ENCODE measurements around the gene NELFE.
"Not testable (repeated sequence)": the region's sequence is repeated elsewhere in the genome, so short reads cannot be mapped to it uniquely, and the experiment has no call there.

Gene NELFE

DNA sequence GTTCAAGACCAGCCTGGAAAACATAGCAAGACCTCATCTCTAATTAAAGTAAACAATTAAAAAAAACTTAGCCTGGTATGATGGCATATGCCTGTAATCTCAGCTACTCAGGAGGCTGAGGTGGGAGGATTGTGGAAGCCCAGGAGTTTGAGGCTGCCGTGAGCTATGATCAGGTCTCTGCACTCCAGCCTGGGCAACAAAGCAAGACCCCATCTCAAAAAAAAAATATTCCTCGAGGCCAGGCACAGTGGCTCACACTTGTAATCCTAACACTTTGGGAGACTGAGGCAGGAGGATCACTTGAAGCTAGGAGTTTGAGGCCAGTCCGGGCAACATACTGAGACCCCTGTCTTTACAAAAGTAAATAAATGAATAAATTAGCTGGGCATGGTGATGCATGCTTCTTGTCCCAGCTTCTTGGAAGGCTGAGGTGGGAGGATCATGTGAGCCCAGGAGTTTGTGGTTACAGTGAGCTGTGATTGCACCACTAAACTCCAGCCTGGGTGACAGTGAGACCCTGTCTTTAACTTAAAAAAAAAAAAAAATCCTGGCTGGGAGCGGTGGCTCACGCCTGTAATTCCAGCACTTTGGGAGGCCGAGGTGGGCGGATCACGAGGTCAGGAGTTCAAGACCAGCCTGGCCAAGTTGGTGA, 40.6 kb downstream of the NELFE start:
- DNase-seq (ENCODE audit: low read depth) = no peak

GRCh38 chr6:31915756-31916155, 43.0 kb downstream of the NELFE start:
- DNase-seq (ENCODE audit: low read depth) = no peak

DNA sequence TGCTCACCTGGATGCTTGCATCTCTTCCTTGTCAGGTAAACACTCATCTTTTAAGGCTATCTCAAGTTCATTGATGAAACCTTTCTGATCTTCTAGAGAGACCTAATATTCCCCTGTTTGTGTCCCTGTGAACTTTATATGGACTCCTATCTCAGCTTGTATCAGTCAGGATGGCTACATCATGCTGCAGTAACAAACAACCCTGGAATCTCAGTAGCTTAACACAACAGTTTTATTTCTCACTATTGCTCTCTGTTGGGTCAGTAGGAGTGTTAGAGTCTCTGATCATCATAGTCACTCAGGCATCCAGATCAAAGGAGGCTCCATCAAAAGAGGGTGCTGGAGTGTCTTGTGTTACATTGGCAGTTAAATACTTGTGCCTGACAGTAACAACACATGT, 43.4 kb downstream of the NELFE start:
- no peak for DNase-seq (ENCODE audit: low read depth)

- DNase-seq (ENCODE audit: low read depth) = no peak
These were observed 46.8 kb downstream of the NELFE start for GRCh38 chr6:31911826-31912585.

GRCh38 chr6:31909298-31909697, 49.5 kb downstream of the NELFE start:
- DNase-seq (ENCODE audit: low read depth) = not testable (repeated sequence)

DNA sequence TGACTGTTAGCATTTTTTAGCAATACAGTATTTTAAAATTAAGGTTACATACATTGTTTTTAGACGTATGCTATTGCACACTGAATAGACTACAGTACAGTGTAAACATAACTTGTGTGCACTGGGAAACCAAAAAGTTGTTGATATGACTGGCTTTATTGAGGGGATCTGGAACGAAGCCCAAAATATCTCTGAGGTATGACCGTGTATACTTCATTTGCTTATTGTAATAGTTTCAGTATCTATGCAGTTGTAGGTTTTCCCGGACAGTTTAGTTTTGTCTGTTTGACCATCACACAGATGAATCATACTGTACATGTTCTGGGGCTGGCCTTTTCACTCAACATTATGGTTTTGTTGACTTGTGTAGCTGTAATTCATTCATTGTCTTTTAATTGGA, 50.0 kb downstream of the NELFE start:
- DNase-seq (ENCODE audit: low read depth) = peak; percentile 26

GRCh38 chr6:31908255-31908654, 50.5 kb downstream of the NELFE start:
- DNase-seq (ENCODE audit: low read depth) = not testable (repeated sequence)

DNA sequence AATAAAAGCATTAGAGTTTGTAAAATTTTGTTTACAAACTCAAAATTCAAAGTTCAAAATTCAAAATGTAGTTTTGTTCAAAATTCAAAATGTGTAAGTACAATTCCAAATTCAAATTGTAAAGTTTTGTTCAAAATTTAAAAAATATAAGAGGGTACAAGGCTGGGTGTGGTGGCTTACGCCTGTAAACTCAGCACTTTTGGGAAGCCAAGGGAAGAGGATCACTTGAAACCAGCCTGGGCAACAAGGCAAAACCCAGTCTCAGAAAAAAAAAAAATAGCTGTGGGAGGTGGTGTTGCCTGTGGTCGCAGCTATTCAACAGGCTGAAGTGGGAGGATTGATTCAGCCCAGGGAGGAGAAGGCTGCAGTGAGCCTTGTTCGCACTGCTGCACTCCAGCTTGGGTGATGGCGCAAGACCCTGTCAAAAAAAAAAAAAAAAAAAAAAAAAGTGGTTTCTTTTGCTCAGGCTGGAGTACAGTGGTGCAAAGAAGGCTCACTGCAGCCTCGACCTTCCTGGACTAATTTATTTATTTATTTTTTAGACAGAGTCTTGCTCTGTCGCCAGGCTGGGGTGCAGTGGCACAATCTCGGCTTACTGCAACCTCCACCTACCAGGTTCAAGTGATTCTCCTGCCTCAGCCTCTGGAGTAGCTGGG, 51.5 kb downstream of the NELFE start:
- DNase-seq (ENCODE audit: low read depth) = peak; percentile 71

- DNase-seq (ENCODE audit: low read depth) = not testable (repeated sequence)
These were observed 52.0 kb downstream of the NELFE start for GRCh38 chr6:31906727-31907126.

GRCh38 chr6:31906122-31906521, 52.6 kb downstream of the NELFE start:
- no peak for DNase-seq (ENCODE audit: low read depth)

DNA sequence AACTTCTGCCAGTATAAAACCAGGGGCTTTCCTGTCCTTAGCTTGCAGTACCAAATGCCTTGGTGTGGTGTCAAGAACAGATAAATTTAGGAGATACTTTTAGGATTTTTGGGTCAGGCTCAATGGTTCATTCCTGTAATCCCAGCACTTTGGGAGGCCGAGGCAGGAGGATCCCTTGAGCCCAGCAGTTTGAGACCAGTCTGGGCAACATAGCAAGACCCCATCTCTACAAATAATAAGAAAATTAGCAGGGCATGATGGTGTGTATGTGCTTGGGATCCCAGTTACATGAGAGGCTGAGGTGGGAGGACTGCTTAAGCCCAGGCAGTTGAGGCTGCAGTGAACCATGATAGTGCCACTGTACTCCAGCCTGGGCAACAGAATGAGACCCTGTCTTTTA, 53.7 kb downstream of the NELFE start:
- no peak for DNase-seq (ENCODE audit: low read depth)

- DNase-seq (ENCODE audit: low read depth) = no peak
These were observed 54.8 kb downstream of the NELFE start for GRCh38 chr6:31903957-31904356.
